Left renal cortex interstitium (tissue), 4 donors: Measurements from ENCODE around the gene ACTR1A. TPM values are rescaled to one million over a fixed set of nuclear protein-coding genes. Genes with fewer than 3 reads are reported as not detected.
"Not testable (repeated sequence)": the region's sequence is repeated elsewhere in the genome, so short reads cannot be mapped to it uniquely, and the experiment has no call there.

ENCODE experiments used
- DNase-seq, 4 donors: peaks; one replicate each; pipeline ENCODE4 v3.0.0-alpha.2; 2013; ENCODE audit warnings: low read depth in 4 of 4, low spot score in 2 of 4, missing footprints in 1 of 4
- polyA plus RNA-seq, 4 donors: library from polyadenylated mRNA; unstranded; fragments of 120-200 nt; gene quantifications; one replicate each; pipeline ENCODE4 v1.2.1, GENCODE V29; 2013; ENCODE audit not compliant: insufficient read length in 4 of 4

Gene ACTR1A
- 10 to 100 TPM; 83.8 to 88.0 (median 86.2) TPM for polyA plus RNA-seq

DNA sequence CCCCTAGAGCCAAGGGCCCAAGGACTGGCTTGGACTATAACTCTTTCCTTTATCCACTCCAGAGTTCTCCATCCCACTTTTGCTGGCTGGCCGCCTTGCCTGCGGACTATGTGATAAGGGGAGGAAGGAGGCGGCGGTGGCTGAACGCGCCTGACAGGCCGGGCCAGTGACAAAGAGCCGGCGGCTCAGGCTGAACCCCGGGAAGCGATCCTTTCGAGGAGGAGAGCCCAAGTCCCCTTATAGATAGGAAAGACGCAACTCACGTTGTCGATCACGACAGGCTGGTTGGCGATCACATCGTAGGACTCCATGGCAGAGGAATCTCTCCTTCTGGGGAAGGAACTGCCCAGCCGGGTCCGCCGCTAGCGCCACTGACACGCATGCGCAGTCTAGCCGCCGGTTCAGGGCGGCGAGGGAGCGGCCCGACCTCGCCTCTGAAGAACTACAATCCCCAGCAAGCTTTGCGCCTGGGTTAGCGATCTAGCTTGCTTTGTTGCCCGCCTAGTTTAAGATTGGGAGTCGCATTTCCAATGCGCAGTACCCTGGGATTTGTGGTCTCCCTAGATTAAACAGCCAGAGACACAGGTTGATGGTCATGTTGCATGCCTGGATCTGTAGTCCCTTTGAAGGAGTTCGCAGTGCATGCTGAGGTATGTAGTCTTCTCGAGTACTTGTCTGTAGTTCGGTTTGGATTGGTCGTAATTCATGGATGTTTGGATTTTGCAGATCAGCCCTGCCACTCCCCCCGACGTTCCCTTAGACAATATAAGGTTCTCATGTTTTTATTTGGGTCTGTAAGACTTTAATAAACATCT, at the start of gene ACTR1A:
TSS of gene ACTR1A (minus strand) at position 376 of the 815 bp plus-strand sequence. CDS start at position 311, 65 bp downstream.
- DNase-seq, result peak; percentile 97 to 99 (median 98)

DNA sequence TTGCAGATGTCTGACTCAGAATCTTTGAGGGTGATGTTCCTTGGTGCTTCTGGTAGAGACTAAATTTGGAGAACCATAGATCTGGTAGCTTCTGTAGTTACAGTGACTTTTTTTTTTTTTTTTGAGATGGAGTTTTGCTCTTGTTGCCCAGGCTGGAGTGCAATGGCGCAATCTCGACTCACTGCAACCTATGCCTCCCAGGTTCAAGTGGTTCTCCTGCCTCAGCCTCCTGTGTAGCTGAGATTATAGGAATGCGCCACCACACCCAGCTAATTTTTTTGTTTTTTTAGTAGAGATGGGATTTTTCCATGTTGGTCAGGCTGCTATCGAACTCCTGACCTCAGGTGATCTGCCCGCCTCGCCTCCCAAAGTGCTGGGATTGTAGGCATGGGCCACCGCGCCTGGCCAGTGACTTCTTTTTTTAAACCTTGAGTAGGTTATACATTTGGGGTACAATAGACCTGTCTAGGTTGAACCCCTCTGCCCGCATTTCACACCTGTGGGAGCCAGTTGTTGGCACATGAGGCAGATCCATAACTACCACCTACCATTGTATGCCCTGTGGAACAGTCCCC, 48.2 kb upstream of the ACTR1A start:
- no peak for DNase-seq

DNA sequence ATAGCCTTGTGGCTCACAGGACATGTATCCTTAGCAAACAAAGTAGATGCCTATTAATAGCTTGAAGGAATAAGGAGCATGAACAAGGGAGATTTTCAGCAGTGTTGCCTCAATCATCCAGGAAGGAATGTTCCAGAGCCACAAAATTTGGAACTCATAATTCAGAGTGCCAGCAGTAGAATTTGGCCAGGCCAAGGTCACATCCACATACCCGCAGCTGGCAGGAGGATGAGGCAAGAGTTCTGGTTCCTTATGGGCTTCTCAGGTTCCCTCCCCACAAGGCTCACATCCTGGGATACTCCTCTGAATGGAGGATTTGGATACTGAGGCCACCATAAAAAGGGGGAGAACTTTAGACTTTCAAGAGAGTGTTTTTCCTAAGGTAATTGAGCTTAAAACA, 47.0 kb upstream of the ACTR1A start:
- DNase-seq, result no peak

DNA sequence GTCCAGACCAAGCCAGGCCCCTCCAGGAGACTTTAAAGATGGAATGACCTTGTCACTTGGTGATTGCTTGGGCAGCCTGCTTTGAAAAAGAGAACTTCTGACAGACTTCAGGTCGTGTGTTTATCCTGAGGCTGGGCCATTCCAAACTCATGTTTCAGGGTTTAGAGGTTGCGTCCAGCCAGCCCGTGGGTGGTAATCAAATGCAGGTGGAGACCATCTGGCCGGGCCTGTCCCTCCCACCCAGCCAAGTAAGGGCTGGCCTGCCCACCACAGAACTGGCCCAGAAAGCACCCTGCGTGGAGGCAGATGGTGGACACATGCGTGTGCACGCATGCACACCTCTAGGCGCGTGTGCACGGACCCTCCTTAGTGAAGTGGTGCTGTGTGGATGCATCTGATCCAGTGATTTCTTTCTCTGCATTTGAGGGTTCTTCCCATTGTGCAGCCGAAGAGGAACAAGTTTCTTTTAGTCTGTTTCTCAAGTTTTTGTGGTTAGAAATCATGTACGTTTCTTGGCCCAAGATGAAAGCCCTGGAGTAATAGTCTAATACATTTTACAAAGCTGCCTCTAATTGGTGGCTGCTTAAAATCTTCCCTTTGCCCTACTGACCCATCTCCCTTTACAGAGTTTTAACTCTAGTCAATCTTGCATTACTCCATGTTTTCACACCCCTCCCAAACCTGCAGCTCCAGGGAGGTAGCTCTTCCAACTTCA, 44.3 kb upstream of the ACTR1A start:
- no peak for DNase-seq

DNA sequence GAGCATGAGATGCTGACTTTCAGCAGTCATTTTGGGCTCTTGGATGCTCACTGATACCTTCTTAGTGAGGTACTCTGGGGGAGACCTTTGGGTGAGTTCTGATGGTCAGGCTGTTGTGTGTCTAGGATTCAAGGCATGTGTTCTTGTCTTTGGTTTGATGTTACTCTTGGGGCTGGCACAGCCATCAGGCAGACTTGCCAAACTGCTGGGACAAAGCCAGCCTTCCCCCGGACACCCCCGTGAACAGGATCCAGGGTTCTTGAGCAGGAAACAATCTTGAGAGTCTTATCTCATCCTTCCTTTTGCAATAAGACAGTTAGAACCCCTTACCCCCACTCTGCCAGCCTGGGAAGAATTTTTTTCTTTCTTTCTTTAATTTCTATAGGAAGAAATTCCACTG, 43.5 kb upstream of the ACTR1A start:
- no peak for DNase-seq

DNA sequence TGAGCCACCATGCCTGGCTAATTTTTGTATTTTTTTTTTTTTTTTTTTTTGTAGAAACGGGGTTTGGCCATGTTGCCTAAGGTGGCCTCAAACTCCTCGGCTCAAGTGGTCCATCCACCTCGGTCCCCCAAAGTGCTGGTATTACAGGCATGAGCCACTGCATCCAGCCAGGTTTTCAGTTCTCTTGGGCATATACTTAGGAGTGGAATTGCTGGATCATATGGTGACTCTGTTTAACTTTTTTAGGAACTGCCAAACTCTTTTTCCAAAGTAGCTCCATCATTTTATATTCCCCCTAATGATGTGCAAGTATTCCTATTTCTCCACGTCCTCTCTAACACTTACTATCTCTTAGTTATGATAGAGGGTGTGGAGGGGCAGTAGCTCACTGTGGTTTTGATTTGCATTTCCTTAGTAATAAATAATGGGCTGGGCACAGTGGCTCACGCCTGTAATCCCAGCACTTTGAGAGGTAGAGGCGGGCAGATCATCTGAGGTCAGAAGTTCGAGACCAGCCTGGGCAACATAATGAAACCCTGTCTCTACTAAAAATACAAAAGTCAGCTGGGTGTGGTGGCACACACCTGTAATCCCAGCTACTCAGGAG, 42.9 kb upstream of the ACTR1A start:
- DNase-seq, result no peak

DNA sequence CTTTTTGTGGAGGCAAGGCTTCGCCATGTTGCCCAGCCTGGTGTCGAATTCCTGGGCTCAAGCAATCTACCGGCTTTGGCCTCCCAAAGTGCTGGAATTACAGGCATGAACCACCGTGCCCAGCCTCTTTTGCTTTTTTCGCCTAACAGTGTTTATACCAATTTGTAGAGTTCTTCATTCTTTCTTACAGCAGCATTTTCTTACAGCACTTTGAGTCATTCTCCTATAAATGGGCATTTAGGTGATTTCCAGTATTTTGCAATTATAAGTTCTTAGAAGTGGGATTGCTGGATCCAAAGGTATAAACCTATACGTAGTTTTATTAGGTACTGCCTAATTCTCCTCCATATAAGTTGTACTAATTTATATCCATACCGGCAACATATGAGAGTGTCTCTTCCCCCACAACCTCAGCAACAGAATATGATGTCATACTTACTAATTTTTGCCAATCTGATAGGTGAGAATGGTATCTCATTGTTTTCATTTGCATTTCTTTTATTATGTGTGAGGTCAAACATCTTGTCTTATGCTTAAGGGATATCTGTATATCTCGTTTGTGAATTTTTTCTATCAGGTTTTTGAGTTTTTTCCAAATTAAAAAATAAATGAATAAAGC, 40.4 kb upstream of the ACTR1A start:
- DNase-seq, result no peak

DNA sequence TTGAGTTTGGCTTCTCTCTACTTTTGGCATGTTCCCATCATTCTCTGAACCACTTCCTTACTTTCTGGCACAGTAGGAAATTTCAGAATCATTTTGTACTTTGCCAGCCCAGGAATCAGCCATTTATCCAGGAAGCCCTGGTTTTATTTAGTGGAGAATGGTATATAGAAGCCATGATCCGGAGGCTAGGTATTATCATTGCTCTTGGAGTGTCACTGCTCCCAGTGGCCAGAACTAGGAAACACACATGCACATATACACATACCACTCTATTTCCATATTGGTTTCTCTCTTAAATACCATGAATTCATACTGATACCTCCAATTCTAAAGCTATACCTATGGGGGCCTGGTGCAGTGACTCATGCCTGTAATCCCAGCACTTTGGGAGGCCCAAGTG, 37.5 kb upstream of the ACTR1A start:
- DNase-seq, result no peak

DNA sequence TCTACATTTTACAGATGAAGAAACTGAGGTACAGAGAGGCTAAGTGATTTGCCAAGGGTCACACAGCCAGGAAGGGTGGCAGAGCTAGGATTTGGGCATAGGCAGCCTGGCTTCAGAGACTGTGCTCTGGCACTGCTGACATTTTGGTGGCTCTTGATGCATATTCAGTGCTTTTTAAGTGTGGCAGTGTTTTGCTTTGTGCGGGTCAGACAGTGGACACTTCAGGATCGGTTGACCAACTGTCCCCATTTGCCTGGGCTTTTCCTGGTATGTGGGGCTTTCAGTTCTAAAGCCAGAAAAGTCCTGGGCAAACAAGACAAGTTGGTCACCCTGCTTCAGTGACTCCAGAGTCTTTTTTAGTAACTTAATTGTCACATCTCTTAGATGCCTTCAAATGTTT, 36.3 kb upstream of the ACTR1A start:
- DNase-seq, result no peak

DNA sequence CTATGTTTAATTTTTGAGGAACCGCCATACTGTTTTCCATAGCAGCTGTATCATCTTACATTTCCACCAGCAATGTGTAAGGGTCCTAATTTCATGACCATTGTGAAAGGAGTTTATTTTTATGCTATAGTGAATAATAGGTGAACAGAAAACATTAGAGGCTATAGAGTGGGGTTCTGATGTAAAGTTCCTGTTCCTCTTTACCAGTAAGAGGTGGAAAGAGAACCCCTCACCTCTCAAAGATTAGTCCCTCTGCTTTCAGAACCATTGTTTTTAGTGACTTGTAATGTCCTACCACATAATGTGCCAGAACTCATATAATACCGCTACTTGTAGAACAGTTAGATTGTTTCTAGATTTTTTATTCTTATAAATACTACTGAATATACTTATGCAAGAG, 35.4 kb upstream of the ACTR1A start:
- DNase-seq, result no peak

DNA sequence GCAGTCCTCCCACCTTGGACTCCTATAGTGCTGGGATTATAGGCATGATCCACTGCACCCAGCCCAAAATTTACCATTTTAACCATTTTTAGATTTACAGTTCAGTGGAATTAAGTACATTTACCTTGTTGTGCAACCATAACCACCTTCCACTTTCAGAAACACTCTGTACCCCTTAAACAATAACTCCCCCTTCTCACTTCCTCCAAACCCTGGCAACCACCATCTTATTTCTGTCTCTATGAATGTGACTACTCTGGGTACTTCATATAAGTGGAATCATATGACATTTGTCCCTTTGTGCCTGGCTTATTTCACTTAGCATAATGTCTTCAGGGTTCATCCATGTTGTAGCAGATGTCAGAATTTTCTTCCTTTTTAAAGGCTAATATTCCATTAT, 34.9 kb upstream of the ACTR1A start:
- DNase-seq, result no peak

DNA sequence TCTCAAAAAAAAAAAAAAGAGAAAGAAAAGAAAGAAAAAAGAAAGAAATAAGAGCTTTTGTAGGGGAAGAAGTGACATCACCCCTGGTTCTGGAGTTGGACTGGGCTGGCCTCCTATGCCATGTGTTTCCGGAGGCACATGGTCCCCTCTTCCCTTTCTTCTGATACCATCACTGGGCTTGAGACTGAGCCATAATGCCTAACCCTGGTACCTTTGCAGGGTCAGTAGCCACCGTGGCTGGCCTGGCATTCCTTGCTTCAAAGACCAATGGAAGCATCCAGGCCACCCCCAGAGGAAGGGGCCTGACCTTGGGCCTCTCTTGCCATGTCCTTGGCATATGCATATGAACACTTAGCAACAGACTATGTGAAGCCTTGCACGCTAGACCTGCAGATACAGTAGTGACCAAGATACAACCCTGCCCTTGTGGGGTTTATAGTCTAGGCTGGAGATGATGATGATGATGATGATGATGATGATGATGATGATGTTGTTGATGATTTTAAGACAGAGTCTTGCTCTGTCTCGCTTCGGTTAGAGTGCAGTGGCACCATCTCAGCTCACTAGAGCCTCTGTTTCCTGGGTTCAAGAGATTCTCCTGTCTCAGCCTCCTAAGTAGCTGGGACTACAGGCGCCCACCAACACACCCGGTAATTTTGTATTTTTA, 33.1 kb upstream of the ACTR1A start:
- no peak for DNase-seq

DNA sequence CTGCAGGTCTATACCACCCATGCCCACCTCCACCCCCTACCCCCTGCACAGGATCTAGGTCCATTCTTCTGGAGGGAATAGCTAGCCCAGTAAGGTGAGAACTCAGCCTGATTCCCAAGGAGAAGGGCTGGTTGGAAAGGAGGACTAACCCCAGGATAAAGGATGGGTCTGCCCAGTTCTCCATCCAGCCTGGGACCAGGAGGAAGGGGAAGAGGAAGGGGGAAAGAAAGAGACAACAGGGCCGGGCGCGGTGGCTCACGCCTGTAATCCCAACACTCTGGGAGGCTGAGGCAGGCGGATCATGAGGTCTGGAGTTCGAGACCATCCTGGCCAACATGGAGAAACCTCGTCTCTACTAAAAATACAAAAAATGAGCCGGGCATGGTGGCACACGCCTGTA, 32.5 kb upstream of the ACTR1A start:
- not testable (repeated sequence) for DNase-seq

DNA sequence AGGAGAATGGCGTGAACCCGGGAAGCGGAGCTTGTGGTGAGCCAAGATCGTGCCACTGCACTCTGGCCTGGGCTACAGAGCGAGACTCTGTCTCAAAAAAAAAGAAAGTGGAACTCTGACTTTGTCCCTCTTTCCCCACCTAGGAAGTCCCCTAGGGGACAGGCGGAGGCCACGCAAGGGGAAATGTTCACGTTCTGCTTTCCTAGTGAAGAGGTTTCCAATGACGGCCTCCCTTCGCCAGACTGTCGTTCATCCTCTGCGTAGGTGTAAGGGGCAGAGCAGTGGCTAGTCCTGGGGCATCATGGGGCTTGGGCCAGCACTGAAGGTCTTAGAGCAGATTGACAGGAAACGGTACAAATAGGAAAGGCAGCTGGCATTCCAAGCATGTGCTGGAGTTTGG, 31.8 kb upstream of the ACTR1A start:
- DNase-seq, result no peak

DNA sequence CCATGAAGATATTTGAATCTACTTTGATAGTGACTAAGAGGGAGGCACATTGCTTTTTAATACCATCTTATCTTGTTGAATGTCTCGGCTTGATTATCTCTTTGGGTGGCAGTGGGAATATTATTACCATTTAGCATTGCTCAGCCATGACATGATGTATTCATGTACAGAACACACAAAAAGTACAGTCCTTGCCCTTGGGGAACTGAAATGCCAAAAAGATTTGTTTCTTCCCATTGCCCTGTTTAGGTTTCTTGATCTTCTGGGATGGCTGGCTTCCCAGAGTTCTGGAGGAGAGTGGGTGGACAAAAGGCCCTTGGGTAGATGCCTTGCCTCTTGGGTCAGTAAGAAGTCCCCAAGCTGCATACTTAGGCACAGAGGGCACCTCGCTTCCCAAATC, 25.0 kb upstream of the ACTR1A start:
- DNase-seq, result no peak

DNA sequence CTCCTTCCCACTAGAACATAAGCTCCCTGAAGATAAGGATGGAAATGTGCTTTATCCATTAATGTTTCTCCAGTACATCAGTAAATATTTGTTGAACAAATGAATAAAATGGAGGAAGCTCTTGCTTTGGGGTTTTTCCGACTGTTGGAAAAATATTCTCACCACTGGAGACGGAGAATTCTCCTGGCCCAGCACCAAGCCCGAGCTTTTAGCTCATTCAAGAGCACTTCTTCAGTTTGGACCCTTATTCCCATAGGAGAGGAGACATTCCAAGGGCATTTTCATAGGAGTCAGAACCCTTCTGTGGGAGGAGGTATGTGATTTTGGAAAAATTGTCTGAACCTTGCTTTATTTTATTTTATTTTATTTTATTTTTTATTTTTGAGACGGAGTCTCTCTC, 22.2 kb upstream of the ACTR1A start:
- no peak for DNase-seq

DNA sequence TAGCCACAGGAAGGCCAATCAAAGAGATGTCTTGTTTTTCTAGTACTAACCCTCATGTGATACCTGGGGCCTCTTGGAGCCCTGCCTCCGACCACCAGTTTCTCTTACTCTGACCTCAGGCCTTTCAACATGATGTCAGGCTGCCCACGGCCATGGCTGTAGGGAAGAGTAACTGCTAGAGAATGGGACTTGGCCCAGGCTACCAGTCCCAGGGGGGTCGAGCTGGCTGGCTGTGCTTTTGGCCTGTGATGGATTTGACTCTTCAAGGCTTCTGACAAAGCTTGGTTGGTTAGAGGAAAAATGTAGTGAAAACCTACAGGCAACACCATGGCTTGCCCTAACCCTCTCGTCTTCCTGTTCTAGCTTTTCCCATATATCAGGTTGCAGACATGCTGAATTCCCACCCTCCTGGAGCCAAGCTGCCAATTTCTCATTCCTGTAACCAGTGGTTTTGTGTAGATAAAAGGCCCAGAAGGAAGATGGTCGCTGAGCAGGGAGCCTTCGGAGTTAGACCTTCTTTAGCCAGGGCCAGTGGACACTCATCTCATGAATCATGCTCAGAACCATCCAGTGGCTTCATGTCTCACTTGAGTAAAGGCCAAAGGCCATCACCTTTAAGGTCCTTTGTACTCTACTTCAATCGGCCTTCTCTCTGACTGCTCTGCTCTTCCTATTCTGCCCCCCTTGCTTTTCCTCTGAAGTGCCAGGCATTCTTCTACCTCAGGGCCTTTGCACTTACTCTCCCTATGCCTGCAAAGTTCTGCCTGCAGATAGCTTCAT, 20.9 kb upstream of the ACTR1A start:
- no peak for DNase-seq

DNA sequence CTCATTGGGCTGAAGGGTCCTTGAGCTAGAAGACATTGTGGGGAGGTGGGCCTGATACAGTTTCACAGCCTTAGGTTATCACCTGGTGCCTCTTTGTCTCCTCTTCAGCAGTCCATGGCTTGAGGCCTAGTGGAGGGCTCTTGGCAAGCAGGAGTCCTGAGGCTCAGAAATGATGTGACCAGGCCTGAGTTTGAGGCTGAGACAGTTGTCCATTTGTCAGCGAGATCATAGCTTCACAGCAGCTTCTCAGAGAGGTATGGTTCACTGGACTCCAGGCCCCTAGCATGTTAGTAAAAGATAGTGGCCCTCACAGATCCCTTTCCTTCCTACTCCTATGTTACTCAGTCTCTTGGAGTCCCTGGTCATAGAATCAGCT, 20.4 kb upstream of the ACTR1A start:
- DNase-seq, result no peak

DNA sequence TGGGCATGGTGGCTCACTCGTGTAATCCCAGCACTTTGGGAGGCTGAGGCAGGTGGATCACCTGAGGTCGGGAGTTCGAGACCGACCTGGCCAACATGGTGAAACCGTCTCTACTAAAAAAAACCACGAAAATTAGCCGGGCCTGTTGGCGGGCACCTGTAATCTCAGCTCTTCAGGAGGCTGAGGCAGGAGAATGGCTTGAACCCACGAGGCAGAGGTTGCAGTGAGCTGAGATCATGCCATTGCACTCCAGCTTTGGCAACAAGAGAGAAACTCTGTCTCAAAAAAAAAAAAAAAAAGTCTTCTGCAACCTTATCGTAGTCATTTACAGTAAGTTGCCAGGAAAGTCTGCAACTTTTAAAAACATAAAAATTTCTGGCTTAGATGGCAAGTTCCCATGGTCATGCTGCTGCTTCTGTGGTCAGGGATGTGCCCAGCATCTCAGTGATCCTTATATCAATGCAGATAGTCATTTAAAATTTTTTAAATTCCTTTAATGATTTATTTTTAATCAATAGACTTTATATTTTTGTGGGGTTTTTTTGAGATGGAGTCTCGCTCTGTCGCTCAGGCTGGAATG, 16.8 kb upstream of the ACTR1A start:
- DNase-seq, result no peak
